Cardiac muscle cell (in vitro differentiated cells and primary cell): Measurements from ENCODE around the gene VPS18. TPM values are rescaled to one million over a fixed set of nuclear protein-coding genes. Genes with fewer than 3 reads are reported as not detected.

Source experiments
- DNase-seq, 2 donors: peaks; one replicate each; pipeline versions ENCODE4 v3.0.0 to v3.0.0-alpha.2; 2010 to 2017; ENCODE audit warnings: low read depth in 1 of 2, low spot score in 1 of 2
- H3K27ac ChIP-seq: fragments of 200-600 bp; sonication (generic); 2 replicates; pipeline ENCODE4 v1.5.1; 2016
- H3K27me3 ChIP-seq: fragments of 200-600 bp; sonication (generic); 2 replicates; pipeline ENCODE4 v1.6.0; 2016; ENCODE audit warnings: control low read depth
- H3K36me3 ChIP-seq: fragments of 200-600 bp; sonication (generic); 2 replicates; pipeline ENCODE4 v1.5.1; 2016; ENCODE audit warnings: control low read depth
- H3K4me1 ChIP-seq: fragments of 200-600 bp; sonication (generic); 2 replicates; pipeline ENCODE4 v1.8.1; 2017; ENCODE audit warnings: low read depth, mild to moderate bottlenecking, mixed run types
- H3K4me3 ChIP-seq: fragments of 200-600 bp; sonication (generic); 2 replicates; pipeline ENCODE4 v1.5.1; 2016; ENCODE audit warnings: mild to moderate bottlenecking
- H3K9me3 ChIP-seq: fragments of 200-600 bp; sonication (generic); 2 replicates; pipeline ENCODE4 v1.5.1; 2017; ENCODE audit warnings: low read depth, mild to moderate bottlenecking, control low read depth
- CTCF ChIP-seq: IDR thresholded peaks from 2 replicates; pipeline ENCODE4 v1.5.1; 2012; ENCODE audit warnings: low read depth, mild to moderate bottlenecking, low read length
- polyA plus RNA-seq: library from polyadenylated mRNA; unstranded; fragments of >200 nt; fragmentation: Nextera tagmentation; extraction: Ambion mirVana; gene quantifications from 2 replicates; pipeline ENCODE4 v1.2.1, GENCODE V29; 2016
- total RNA-seq: library from RNA; depleted of rRNA; stranded (reverse); fragments of >200 nt; gene quantifications from 2 replicates; pipeline ENCODE4 v1.2.3, GENCODE V29; 2016

The VPS18 gene
- total and polyA plus RNA-seq, 2 experiments from 2014 or later, result 28.7 to 34.1 TPM

DNA sequence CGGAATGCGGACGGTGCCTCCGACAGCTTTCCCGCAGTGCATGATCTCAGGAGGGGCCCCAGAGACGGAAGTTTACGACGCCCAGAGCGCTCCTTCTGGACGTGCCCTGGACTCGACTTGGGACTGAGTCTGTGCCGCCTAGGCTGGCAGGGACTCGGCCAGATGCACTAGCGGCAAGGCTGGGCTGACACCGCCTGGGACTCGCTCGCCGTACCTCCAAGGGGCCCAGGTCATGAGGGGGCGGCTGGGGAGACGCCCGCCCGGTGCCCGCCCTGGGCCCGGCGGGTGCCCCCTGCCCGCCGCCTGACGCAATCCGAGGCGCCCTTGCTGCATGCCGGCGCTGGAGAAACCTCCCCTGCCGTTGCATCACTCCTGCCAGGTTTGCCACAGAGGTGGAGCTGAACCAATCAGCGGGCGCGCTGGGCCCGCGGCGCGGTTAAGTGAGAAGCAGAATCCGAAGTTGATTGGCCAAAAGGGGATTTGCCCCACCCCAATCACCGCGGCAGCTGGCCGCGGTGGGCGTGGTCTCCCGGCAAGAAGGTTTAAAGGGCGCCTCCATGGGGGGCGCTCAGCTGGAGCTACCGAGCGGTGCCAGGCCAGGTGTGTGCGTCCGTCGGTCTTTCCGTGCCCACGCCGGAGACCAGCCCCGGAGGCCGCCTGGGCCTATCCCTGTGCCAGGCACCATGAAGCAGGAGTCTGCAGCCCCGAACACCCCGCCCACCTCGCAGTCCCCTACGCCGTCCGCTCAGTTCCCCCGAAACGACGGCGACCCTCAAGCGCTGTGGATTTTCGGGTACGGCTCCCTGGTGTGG, 58.9 kb downstream of the VPS18 start, which contains the start of gene CHAC1:
Gene CHAC1, plus strand, starts transcription at position 571 of the 812 bp plus-strand sequence. Its CDS starts 113 bp downstream, at position 684.
- TF ChIP-seq CTCF, result no peak
- H3K27me3 ChIP-seq, result no peaks in the 10 kb centered on the region
- H3K4me3 ChIP-seq, result peak within 1 kb of the TSS; percentile 60
- H3K9me3 ChIP-seq, result no peaks in the 10 kb centered on the region
- H3K27ac ChIP-seq, result no peak within 1 kb of the TSS
- H3K36me3 ChIP-seq, result no peaks in the 10 kb centered on the region
- peak; percentile 96 to 98 for DNase-seq
- no peaks in the 10 kb centered on the region for H3K4me1 ChIP-seq

Other genes with a start within 250 kb of the VPS18 start
- gene RAD51, start 199.3 kb upstream of the VPS18 start, total RNA-seq, result 6.0 and 6.2 TPM in 2 replicates
- gene RAD51, start 199.3 kb upstream of the VPS18 start, polyA plus RNA-seq, result 10.6 and 17.5 TPM in 2 replicates
- 16.8 and 21.1 TPM in 2 replicates for gene RMDN3, start 139.2 kb upstream of the VPS18 start, total RNA-seq
- 24.5 and 28.6 TPM in 2 replicates for gene RMDN3, start 139.2 kb upstream of the VPS18 start, polyA plus RNA-seq
- 66.7 and 129 TPM in 2 replicates for gene GCHFR, start 130.4 kb upstream of the VPS18 start, total RNA-seq
- gene GCHFR, start 130.4 kb upstream of the VPS18 start, polyA plus RNA-seq, result 86.2 and 126 TPM in 2 replicates
- gene C15orf62, start 124.5 kb upstream of the VPS18 start, total RNA-seq, result 1.2 and 1.6 TPM in 2 replicates
- gene C15orf62, start 124.5 kb upstream of the VPS18 start, polyA plus RNA-seq, result 1.5 and 2.8 TPM in 2 replicates
- gene ZFYVE19, start 87.4 kb upstream of the VPS18 start, total RNA-seq, result 21.0 and 41.3 TPM in 2 replicates
- 23.4 and 33.8 TPM in 2 replicates for gene ZFYVE19, start 87.4 kb upstream of the VPS18 start, polyA plus RNA-seq
- 45.1 and 58.2 TPM in 2 replicates for gene DNAJC17, start 87.0 kb upstream of the VPS18 start, total RNA-seq
- 57.2 and 71.3 TPM in 2 replicates for gene DNAJC17, start 87.0 kb upstream of the VPS18 start, polyA plus RNA-seq
- not detected in 2 replicates for gene PPP1R14D, start 65.7 kb upstream of the VPS18 start, total RNA-seq
- not detected in 2 replicates for gene PPP1R14D, start 65.7 kb upstream of the VPS18 start, polyA plus RNA-seq
- 4.0 and 9.5 TPM in 2 replicates for gene SPINT1, start 50.4 kb upstream of the VPS18 start, total RNA-seq
- 5.3 TPM in 2 replicates for gene SPINT1, start 50.4 kb upstream of the VPS18 start, polyA plus RNA-seq
- gene RHOV, start 20.2 kb upstream of the VPS18 start, total RNA-seq, result 0.35 and 1.2 TPM in 2 replicates
- 0.84 and 1.5 TPM in 2 replicates for gene RHOV, start 20.2 kb upstream of the VPS18 start, polyA plus RNA-seq
- gene DLL4, start 34.9 kb downstream of the VPS18 start, total RNA-seq, result 0.11 and 0.71 TPM in 2 replicates
- 0.42 TPM in 1 of 2 replicates, not detected in the other for gene DLL4, start 34.9 kb downstream of the VPS18 start, polyA plus RNA-seq
- 6.0 and 8.0 TPM in 2 replicates for gene CHAC1, start 59.0 kb downstream of the VPS18 start, total RNA-seq
- gene CHAC1, start 59.0 kb downstream of the VPS18 start, polyA plus RNA-seq, result 3.1 and 5.0 TPM in 2 replicates
- gene INO80, start 221.8 kb downstream of the VPS18 start, total RNA-seq, result 14.0 and 18.5 TPM in 2 replicates
- gene INO80, start 221.8 kb downstream of the VPS18 start, polyA plus RNA-seq, result 6.0 and 6.5 TPM in 2 replicates